Skeletal muscle tissue (tissue), 4 donors: ENCODE data around the gene FAM174B. TPM values are rescaled to one million over a fixed set of nuclear protein-coding genes. Genes with fewer than 3 reads are reported as not detected.
"Not testable (repeated sequence)": the region's sequence is repeated elsewhere in the genome, so short reads cannot be mapped to it uniquely, and the experiment has no call there.

Experiments
- H3K27ac ChIP-seq: one replicate; pipeline ENCODE4 v1.7.0; 2013; ENCODE audit warnings: mild to moderate bottlenecking, low read depth, low read length, inconsistent platforms
- H3K27me3 ChIP-seq, 3 donors: one replicate each; pipeline ENCODE4 v1.7.0; 2013; ENCODE audit warnings: low read length in 3 of 3; ENCODE audit not compliant: control insufficient read depth in 3 of 3, insufficient read depth in 3 of 3
- H3K36me3 ChIP-seq, 3 donors: one replicate each; pipeline ENCODE4 v1.7.0; 2013; ENCODE audit warnings: low read length in 3 of 3; ENCODE audit not compliant: control insufficient read depth in 3 of 3, insufficient read depth in 3 of 3
- H3K4me1 ChIP-seq, 3 donors: one replicate each; pipeline ENCODE4 v1.7.0; 2013; ENCODE audit warnings: low read length in 3 of 3, mild to moderate bottlenecking in 3 of 3; ENCODE audit not compliant: control insufficient read depth in 3 of 3, insufficient read depth in 3 of 3
- H3K4me3 ChIP-seq, 3 donors: one replicate each; pipeline ENCODE4 v1.7.0; 2013; ENCODE audit warnings: low read length in 3 of 3
- H3K9ac ChIP-seq, 3 donors: one replicate each; pipeline ENCODE4 v1.7.0; 2013; ENCODE audit warnings: low read length in 3 of 3, mild to moderate bottlenecking in 3 of 3, moderate library complexity in 2 of 3, low read depth in 1 of 3
- H3K9me3 ChIP-seq, 3 donors: one replicate each; pipeline ENCODE4 v1.7.0; 2013; ENCODE audit warnings: low read length in 3 of 3; ENCODE audit not compliant: control insufficient read depth in 3 of 3
- total RNA-seq: library from RNA; depleted of rRNA; stranded (reverse); fragments of >200 nt; gene quantifications from one replicate; pipeline ENCODE4 v1.2.3, GENCODE V29; 2014
- donor health status: Osteomylitis.

Gene FAM174B
- total RNA-seq, 1 donor from 2014 or later, result 8.4 TPM

DNA sequence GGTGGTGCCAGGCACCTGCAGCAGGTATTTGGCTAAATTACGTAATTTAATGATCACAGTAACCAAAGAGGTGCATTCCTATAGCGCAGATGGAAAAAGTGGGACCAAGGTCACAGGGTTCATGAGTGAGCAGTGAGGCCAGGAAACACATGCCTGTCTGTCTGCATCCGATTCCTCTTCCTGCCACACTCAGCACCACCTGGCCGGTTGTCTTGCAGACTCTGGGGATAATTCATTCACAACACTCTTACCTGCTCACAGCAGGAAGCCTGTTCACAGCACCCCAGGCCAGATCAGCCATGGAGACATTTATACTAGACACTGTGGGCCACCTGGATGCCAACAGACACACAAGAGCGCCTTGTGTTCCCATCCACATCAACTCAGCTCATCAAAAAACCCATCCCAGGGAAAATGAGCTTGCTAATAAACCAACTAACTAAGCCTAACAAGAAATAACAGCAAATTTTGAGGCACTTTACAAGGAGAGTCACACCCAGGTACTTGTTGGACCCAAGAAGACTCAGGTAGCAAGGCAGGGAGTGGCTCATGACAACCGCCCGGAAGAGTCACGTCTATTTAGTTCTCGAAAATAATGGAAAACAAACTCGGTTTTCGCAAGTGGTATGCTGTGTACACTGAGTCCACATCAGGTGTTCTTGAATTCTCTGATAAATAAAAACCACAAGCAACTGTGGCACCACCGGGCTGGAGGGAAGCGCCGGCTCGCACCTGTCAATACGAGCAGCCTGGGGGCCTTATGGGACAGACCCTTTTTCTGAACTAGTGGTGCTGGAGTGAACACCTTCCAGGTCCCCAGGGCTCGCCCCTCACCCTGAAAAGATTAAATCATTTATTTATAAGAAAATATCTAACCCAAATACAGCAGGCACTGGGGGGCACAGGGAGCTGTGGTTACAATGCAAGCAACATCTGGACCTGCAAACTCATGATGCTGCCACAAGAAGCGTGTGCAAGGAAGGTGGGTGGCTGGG is 40.5 kb downstream of the FAM174B start:
- peaks cover 19 to 41% (median 31%) of the 10 kb centered on the region in 3 donors for H3K4me1 ChIP-seq
- H3K27ac ChIP-seq, result no peak overlapping the region

DNA sequence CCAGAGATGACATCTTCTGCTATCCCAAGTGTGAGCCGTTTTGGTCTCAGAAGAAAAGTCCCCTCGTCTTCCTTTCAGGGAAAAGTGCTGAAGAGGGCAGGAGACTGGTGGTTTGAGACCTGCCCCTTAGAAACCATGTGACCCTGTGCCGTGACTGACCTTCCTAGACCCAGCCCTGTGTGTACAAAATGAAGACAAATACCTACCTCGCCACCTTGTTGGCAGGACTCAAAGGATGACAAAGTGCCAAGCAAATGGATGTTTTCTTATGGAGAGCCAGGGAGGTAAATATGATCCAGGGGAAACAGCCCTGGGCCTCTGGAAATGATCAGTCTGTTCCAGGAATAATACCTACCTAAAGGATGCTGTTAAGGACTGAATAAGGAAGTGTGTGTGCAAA is 41.3 kb downstream of the FAM174B start:
- Histone ChIP-seq H3K27me3 (no peaks in the 10 kb centered on the region), H3K27ac (no peak overlapping the region), H3K36me3 (no peaks in the 10 kb centered on the region), H3K4me1 (peaks cover 12 to 33% (median 26%) of the 10 kb centered on the region in 3 donors), H3K9ac (no peak overlapping the region), H3K4me3 (no peak overlapping the region), H3K9me3 (no peaks in the 10 kb centered on the region)

More for the DNA sequence above, 40.5 kb downstream of the FAM174B start:
- Histone ChIP-seq H3K27me3 (no peaks in the 10 kb centered on the region), H3K9ac (no peak overlapping the region), H3K4me3 (no peak overlapping the region), H3K36me3 (no peaks in the 10 kb centered on the region), H3K9me3 (no peaks in the 10 kb centered on the region)

- Histone ChIP-seq H3K27me3 (no peaks in the 10 kb centered on the region), H3K4me1 (peaks cover 9 to 29% (median 23%) of the 10 kb centered on the region in 3 donors), H3K9ac (no peak overlapping the region)
These were observed 41.7 kb downstream of the FAM174B start for GRCh38 chr15:92613841-92614240.

DNA sequence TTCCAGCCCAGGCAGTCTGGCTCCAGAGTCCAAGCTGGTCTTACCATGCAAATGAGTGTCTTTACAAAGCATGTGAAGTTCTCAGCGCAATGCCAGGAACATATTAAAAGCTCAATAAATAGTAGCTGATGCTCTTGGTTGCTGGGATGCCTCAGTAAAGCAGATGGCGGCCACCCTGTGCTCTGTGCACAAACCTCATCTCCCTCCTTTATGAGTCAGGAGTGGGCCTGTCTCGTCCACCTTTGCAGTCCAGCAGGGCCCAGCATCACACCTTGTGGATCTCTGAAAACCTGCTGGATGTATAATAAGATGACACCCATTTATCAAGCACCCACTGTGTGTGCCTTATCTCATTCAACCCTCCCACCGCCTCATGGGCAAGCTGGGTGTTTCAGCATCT is 42.7 kb downstream of the FAM174B start:
- no peak overlapping the region for H3K9ac ChIP-seq
- H3K4me1 ChIP-seq, result peaks cover 9 to 27% (median 19%) of the 10 kb centered on the region in 3 donors
- H3K27me3 ChIP-seq, result no peaks in the 10 kb centered on the region
- no peak overlapping the region for H3K4me3 ChIP-seq
- H3K27ac ChIP-seq, result no peak overlapping the region
- H3K36me3 ChIP-seq, result no peaks in the 10 kb centered on the region
- H3K9me3 ChIP-seq, result no peaks in the 10 kb centered on the region

More at GRCh38 chr15:92613841-92614240, 41.7 kb downstream of the FAM174B start:
- Histone ChIP-seq H3K27ac (no peak overlapping the region), H3K36me3 (no peaks in the 10 kb centered on the region), H3K4me3 (no peak overlapping the region), H3K9me3 (no peaks in the 10 kb centered on the region)

DNA sequence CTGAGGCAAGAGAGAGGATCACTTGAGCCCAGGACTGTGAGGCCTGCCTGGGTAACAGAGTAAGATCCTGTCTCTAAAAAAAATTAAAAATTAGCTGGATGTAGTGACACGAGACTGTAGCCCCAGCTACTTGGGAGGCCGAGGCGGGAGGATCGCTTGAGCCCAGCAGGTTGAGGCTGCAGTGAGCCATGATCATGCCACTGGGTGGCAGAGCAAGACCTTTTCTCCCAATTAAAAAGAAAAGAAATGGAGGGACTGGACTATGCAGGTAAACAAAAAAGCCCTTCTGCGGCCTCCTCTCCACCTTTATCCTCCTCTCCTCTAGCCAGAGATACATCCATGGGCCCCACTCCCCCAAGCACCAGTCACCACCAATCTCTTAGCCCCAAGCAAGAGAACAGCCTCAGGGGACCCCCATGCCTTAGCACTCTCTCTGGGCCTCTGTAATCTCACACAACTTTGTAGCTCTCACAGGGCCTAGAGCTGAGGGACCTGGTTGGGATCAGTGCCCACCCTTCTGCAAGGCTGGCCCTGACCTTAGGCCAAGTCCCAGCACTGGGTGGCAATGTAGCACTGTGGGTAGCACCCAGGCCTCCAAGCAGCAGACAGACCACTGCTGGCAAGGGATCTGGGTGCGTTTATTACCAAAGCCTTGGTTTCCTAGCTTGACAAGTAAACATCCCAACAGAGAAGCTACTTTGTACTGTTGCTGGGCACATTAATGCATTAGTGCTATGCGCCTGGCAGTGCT is 43.4 kb downstream of the FAM174B start:
- Histone ChIP-seq H3K4me3 (no peak overlapping the region), H3K9ac (peak overlapping the region in 1 of 3 donors; percentile 16), H3K9me3 (no peaks in the 10 kb centered on the region), H3K4me1 (peaks cover 3 to 20% (median 11%) of the 10 kb centered on the region in 3 donors), H3K27ac (no peak overlapping the region), H3K36me3 (no peaks in the 10 kb centered on the region), H3K27me3 (no peaks in the 10 kb centered on the region)

GRCh38 chr15:92611150-92611549 is 44.4 kb downstream of the FAM174B start:
- H3K4me3 ChIP-seq, result no peak overlapping the region
- no peaks in the 10 kb centered on the region for H3K36me3 ChIP-seq
- H3K9me3 ChIP-seq, result no peaks in the 10 kb centered on the region
- peaks cover 3 to 14% (median 7%) of the 10 kb centered on the region in 3 donors for H3K4me1 ChIP-seq
- H3K27me3 ChIP-seq, result no peaks in the 10 kb centered on the region
- no peak overlapping the region for H3K9ac ChIP-seq
- H3K27ac ChIP-seq, result no peak overlapping the region

DNA sequence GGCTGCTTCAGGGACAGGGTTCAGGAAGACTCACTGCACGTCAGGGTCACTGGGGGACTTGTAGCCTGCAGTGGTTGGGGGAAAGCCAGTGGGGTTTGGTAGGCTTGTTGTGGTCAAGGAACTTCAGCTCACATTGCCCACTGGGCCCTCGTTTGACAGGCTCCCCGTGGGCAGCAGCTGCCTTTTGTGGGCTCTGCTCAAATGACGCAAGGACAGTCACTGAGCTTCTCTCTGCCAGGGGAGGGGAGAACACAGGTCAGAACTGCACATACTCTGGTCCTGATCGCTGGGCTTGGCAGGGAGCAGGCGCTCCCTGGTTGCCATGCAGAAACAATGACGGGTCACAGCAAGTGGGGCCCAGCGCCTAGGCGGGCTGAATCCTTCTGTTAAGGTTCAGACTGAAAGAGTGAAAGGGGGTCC is 45.5 kb downstream of the FAM174B start:
- Histone ChIP-seq H3K9me3 (no peaks in the 10 kb centered on the region), H3K9ac (no peak overlapping the region), H3K27ac (no peak overlapping the region)

DNA sequence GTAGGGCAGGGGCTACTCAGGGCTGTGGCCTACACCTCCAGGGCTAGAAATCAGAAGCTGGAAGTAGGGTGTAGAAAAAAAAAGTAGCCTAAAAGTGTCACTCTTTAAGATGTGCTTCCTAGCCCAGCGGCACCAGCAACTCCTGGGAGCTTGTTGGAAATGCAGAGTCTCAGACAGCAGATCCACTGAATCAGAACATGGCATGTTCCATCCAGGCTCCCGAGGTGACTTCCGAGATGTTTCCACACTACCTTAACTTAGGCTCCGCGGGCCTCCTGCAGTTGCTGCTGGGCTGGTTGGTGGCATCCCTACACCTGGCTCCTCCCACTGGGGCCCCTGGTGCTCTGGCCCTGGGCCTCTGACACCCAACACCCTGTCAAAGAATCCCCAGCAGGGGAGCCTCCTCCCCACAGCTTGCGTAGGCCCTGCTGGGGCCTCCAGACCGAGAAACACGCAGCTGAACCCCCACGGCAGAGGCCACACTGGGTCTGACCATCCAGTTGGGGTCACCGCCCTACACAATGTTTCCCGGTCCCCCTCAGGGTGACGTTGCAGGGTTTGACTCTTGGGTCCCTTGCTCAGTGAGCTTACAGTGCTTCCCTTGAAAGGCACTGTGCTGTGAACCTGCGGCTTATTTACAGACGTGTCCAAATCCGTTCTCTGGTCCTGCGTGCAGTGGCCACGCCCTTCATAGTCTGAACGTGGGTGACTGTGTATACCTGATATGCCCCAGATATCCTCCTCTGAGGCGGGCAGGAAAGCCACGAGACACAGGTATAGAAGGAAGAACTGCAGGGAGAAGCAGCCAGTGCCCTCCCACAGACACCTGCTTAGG is 46.5 kb downstream of the FAM174B start:
- no peaks in the 10 kb centered on the region for H3K27me3 ChIP-seq
- H3K9me3 ChIP-seq, result no peaks in the 10 kb centered on the region
- H3K4me3 ChIP-seq, result no peak overlapping the region
- no peak overlapping the region for H3K27ac ChIP-seq
- peaks cover 0 to 2% (median under 1%) of the 10 kb centered on the region in 3 donors for H3K4me1 ChIP-seq
- no peak overlapping the region for H3K9ac ChIP-seq
- no peaks in the 10 kb centered on the region for H3K36me3 ChIP-seq

More for the DNA sequence above, 45.5 kb downstream of the FAM174B start:
- H3K36me3 ChIP-seq, result no peaks in the 10 kb centered on the region
- H3K4me3 ChIP-seq, result no peak overlapping the region
- peaks cover 0 to 10% (median under 1%) of the 10 kb centered on the region in 3 donors for H3K4me1 ChIP-seq
- H3K27me3 ChIP-seq, result no peaks in the 10 kb centered on the region

DNA sequence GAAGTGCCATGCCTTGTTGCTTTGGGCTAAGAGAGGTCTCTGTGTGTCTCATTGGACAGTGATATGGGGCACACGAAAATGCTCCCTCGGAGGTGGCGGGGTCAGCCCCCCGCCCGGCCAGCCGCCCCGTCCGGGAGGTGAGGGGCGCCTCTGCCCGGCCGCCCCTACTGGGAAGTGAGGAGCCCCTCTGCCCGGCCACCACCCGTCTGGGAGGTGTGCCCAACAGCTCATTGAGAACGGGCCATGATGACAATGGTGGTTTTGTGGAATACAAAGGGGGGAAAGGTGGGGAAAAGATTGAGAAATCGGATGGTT is 48.8 kb downstream of the FAM174B start:
- H3K27ac ChIP-seq, H3K27me3 ChIP-seq, H3K9me3 ChIP-seq, H3K9ac ChIP-seq, H3K36me3 ChIP-seq, H3K4me3 ChIP-seq, H3K4me1 ChIP-seq: not testable (repeated sequence)
